ENCODE measurements around the gene SPTBN1. TPM values are rescaled to one million over a fixed set of nuclear protein-coding genes. Genes with fewer than 3 reads are reported as not detected.
"Not testable (repeated sequence)": the region's sequence is repeated elsewhere in the genome, so short reads cannot be mapped to it uniquely, and the experiment has no call there.

Gene SPTBN1
- total RNA-seq, 1 donor: 200 TPM

DNA sequence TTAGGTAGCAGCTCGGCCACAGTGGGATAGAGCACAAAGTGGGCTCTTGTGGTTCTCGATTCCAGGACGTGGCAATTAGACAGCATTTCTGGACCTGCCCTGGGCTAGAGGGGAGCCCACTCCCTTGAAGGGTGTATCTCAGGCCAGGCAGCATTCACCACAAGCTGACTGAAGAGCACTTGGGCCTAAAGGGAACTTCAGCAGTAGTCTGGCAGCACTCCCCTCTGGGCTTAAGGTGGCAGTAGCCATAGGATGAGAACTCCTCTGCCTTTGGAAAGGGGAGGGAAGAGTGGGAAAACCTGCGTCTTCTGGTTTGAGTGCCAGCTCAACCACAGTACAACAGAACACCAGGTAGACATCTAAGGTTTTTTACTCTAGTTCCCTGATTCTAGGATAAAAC is 239.3 kb downstream of the SPTBN1 start:
- DNase-seq (ENCODE audit: low read depth): no peak
- H3K4me3 ChIP-seq (ENCODE audit: low read depth, low read length): no peak overlapping the region
- TF ChIP-seq, protein P1, sequence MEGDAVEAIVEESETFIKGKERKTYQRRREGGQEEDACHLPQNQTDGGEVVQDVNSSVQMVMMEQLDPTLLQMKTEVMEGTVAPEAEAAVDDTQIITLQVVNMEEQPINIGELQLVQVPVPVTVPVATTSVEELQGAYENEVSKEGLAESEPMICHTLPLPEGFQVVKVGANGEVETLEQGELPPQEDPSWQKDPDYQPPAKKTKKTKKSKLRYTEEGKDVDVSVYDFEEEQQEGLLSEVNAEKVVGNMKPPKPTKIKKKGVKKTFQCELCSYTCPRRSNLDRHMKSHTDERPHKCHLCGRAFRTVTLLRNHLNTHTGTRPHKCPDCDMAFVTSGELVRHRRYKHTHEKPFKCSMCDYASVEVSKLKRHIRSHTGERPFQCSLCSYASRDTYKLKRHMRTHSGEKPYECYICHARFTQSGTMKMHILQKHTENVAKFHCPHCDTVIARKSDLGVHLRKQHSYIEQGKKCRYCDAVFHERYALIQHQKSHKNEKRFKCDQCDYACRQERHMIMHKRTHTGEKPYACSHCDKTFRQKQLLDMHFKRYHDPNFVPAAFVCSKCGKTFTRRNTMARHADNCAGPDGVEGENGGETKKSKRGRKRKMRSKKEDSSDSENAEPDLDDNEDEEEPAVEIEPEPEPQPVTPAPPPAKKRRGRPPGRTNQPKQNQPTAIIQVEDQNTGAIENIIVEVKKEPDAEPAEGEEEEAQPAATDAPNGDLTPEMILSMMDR (IDR thresholded peaks at IDR 0.05; ENCODE audit: insufficient read depth, low read depth, low read length): no peak

DNA sequence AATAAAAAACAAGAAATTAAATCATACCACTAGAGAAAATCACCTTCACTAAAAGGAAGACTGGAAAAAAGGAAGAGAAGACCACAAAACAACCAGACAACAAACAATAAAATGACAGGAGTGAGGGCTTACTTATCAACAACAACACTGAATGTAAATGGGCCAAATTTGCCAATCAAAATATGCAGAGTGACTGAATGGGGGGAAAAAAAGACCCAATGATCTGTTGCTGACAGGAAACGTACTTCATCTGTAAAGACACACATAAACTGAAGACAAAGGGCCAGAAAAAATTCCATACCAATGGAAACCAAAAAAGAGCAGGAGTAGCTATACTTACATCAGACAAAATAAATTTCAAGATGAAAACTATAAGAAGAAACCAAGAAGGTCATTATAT is 241.8 kb downstream of the SPTBN1 start:
- DNase-seq (ENCODE audit: low read depth): no peak
- H3K4me3 ChIP-seq (ENCODE audit: low read depth, low read length): no peak overlapping the region
- TF ChIP-seq, protein P1 (IDR thresholded peaks at IDR 0.05; ENCODE audit: insufficient read depth, low read depth, low read length): no peak

DNA sequence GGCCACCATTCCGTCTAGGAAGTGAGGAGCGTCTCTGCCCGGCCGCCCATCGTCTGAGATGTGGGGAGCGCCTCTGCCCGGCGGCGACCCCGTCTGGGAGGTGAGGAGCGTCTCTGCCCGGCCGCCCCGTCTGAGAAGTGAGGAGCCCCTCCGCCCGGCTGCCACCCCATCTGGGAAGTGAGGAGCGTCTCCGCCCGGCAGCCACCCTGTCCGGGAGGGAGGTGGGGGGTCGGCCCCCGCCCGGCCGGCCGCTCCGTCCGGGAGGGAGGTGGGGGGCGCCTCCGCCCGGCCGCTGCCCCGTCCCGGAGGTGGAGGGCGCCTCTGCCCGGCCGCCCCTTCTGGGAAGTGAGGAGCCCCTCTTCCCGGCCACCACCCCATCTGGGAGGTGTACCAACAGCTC is 242.8 kb downstream of the SPTBN1 start:
- not testable (repeated sequence) for H3K4me3 ChIP-seq (ENCODE audit: low read depth, low read length); DNase-seq (ENCODE audit: low read depth)

DNA sequence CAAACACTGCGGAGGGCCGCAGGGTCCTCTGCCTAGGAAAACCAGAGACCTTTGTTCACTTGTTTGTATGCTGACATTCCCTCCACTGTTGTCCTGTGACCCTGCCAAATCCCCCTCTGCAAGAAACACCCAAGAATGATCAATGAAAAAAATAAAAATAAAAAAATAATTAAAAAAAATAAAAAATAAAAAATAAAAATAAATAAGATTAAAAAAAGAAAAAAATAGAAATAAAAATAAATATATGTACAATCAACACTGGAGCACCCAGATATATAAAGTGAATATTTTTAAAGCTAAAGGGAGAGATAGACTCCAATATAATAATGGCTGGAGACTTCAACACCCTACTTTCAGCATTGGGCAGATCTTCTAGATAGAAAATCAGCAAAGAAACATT is 243.5 kb downstream of the SPTBN1 start:
- H3K4me3 ChIP-seq (ENCODE audit: low read depth, low read length): no peak overlapping the region
- TF ChIP-seq, protein P1 (IDR thresholded peaks at IDR 0.05; ENCODE audit: insufficient read depth, low read depth, low read length): no peak
- no peak for DNase-seq (ENCODE audit: low read depth)

DNA sequence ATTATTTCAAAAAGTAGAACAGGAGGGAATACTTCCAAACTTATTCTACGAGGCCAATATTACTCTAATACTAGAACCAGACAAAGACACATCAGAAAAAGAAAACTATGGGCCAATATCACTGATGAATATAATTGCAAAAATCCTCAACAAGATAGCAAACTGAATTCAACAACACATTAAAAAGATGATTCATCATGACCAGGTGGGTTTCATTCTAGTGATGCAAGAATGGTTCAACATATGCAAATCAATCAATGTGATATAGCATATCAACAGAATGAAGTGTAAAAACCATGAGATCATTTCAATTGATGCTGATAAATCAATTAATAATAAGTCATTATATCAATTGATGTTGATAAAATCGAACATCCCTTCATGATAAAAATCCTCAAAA is 244.9 kb downstream of the SPTBN1 start:
- no peak for DNase-seq (ENCODE audit: low read depth)
- H3K4me3 ChIP-seq (ENCODE audit: low read depth, low read length): no peak overlapping the region
- TF ChIP-seq, protein P1 (IDR thresholded peaks at IDR 0.05; ENCODE audit: insufficient read depth, low read depth, low read length): no peak

DNA sequence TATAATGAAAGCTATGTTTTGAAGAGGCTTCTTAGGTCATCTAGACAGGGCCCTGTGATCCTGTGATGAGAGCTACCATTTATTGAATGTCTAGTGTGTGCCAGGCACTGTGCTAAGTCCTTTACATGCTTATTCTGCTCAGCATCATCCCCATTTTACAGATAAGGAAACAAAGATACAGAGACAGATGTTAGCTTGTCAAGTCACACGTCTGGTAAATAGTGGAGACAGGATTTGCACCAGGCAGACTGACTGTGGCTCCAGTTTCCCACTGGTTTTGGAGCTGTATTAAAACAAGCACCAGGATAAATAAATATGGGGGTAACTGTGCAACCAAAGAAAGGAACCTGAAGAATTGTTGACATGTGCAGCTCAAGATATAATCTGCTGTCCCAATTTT is 248.1 kb downstream of the SPTBN1 start:
- TF ChIP-seq, protein P1 (IDR thresholded peaks at IDR 0.05; ENCODE audit: insufficient read depth, low read depth, low read length): no peak
- DNase-seq (ENCODE audit: low read depth): no peak
- H3K4me3 ChIP-seq (ENCODE audit: low read depth, low read length): no peak overlapping the region

DNA sequence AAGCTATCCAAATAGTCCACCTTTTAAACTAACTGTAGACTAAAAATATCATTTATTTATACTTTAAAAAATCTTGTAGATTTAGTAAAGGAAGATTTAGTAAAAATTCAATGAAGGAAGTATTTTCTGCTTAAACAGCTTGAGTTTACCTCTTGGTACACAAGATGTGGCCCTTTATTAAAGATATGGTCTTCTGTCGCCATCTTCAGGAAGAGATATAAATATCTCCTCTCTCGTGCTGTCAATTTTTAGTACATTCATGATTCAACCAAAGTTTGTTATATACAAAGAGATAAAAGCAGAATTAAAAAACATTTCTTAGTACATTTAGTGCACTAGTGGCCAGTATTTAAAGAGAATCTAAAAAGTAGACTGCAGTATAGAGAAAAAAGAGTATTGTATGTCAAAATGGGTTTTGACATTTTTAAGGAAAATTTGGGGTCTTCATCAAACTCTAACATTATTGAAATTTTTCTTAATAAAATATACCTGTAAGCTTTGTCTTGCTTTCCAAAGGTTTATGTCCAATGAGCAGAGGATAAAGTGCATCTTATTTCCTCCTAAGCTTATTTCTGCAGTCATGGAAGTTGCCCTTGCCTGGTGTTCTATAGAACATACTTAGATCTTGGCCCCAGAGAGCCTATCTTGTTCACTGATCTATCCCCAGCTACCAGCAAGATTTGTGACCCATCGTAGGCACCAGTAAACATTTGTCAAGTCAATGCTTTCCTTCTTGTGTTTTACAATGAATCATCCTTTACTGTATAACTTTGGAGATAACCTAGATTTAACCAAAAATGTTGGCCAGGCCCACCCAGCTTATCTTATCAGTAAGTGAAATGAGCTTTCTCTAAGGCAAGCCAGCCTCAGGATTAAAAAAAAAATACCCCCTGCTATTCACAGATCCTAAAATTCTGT is 248.8 kb downstream of the SPTBN1 start:
- TF ChIP-seq, protein P1 (IDR thresholded peaks at IDR 0.05; ENCODE audit: insufficient read depth, low read depth, low read length): peak; percentile 51
- peak; percentile 84 for DNase-seq (ENCODE audit: low read depth)
- H3K4me3 ChIP-seq (ENCODE audit: low read depth, low read length): no peak overlapping the region
